Esophagus squamous epithelium (tissue), 4 donors: ENCODE data around the gene MYO1F.

Source experiments
- CTCF ChIP-seq, 6 experiments: fragments of 450-650 bp in 4 of 6; fragments of 200-600 bp in 2 of 6; sonication (generic) in 2 of 6; IDR thresholded peaks; one replicate each; pipeline ENCODE4 v1.5.1; 2016 to 2019; ENCODE audit warnings: antibody characterized with exemption in 6 of 6, mild to moderate bottlenecking in 4 of 6, moderate library complexity in 4 of 6
- POLR2A ChIP-seq, 4 donors: fragments of 450-650 bp; IDR thresholded peaks; one replicate each; pipeline ENCODE4 v1.6.1; 2017; ENCODE audit warnings: antibody characterized with exemption in 4 of 4, mild to moderate bottlenecking in 4 of 4, moderate library complexity in 3 of 4

DNA sequence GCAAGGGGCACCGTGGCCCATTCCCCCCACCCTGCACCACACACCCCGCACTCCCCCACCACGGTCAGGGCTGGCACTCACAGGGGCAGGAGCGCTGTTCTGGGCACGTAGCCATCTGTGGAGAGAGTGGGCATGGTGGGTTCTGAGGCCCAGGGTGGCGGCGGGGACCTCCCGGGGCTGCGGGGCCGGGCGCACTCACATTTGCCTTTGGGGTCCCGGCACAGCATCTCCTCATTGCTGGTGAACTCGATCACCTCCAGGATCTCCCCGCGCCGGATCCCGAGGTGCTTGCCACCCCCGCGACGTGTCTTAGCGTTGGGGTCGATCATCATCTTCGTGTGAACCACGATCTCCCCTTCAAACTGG, 86.9 kb downstream of the MYO1F start:
- TF ChIP-seq CTCF (IDR thresholded peaks at IDR 0.05), result no peak
- TF ChIP-seq POLR2A (IDR thresholded peaks at IDR 0.05), result no peak
